Tibial artery (tissue), 4 donors: ENCODE measurements around the gene RALGPS1.

Experiments used
- DNase-seq, 2 donors: peaks; one replicate each; pipeline ENCODE4 v3.0.0-alpha.2; 2019
- H3K27ac ChIP-seq, 2 donors: fragments of 200-600 bp; sonication (generic) in 1 of 2; 1 replicate in 1 of 2; 2 replicates in 1 of 2; pipeline ENCODE4 v1.5.1; 2018 to 2019; ENCODE audit warnings: mild to moderate bottlenecking in 1 of 2
- H3K27me3 ChIP-seq, 2 donors: fragments of 200-600 bp; sonication (generic) in 1 of 2; one replicate each; pipeline versions ENCODE4 v1.5.1 to v1.6.0; 2016 to 2019
- H3K36me3 ChIP-seq, 3 donors: fragments of 200-600 bp; sonication (generic) in 2 of 3; one replicate each; pipeline ENCODE4 v1.5.1; 2016 to 2019; ENCODE audit warnings: mild to moderate bottlenecking in 2 of 3
- H3K4me1 ChIP-seq, 4 donors: fragments of 200-600 bp; sonication (generic) in 2 of 4; 1 replicate in 3 of 4; 2 replicates in 1 of 4; pipeline ENCODE4 v1.5.1; 2016 to 2019
- H3K4me3 ChIP-seq, 2 donors: fragments of 200-600 bp; sonication (generic) in 1 of 2; 1 replicate in 1 of 2; 2 replicates in 1 of 2; pipeline ENCODE4 v1.5.1; 2018 to 2019; ENCODE audit warnings: mild to moderate bottlenecking in 2 of 2
- H3K9me3 ChIP-seq, 3 donors: fragments of 200-600 bp; sonication (generic) in 1 of 3; one replicate each; pipeline ENCODE4 v1.5.1; 2016 to 2019
- intact Hi-C: fragments of 100-400 bp; cut with DNase I; formaldehyde crosslinking; loops from one replicate; pipeline ENCODE4 v1.15.0; 2023; ENCODE audit warnings: low total_unique reads
- TF ChIP-seq, protein P1 (sequence below), 2 experiments: fragments of 200-600 bp in 1 of 2; fragments of 450-650 bp in 1 of 2; IDR thresholded peaks; one replicate each; pipeline ENCODE4 v1.5.1; 2017 to 2019; ENCODE audit warnings: antibody characterized with exemption in 2 of 2, mild to moderate bottlenecking in 1 of 2, moderate library complexity in 1 of 2

The RALGPS1 gene

DNA sequence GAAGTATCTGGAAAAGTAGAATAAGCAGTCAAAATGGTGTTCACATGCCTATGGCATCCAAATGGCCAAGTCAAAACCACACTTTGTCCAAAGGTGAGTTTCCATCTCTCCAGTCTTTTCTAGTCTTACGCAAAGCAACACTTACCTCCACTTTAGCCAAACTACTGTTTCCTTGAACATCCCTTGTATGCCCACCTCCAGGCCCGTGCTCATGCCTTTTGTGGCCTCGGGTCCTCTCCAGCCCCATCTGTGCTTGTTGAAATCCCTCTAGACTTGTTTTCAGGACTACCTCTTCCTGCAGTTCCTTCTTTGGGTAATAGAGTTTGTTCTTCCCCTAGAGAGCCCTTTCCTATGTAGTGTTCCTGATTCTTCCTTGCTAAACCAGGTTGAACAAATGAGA lies 146.8 kb downstream of the RALGPS1 start:
- Histone ChIP-seq H3K9me3 (no peaks in the 10 kb centered on the region), H3K27ac (no peak overlapping the region), H3K4me3 (no peak overlapping the region), H3K4me1 (peaks cover 0 to 20% (median 0%) of the 10 kb centered on the region in 4 donors), H3K36me3 (no peaks in the 10 kb centered on the region), H3K27me3 (no peaks in the 10 kb centered on the region)
- TF ChIP-seq, protein P1, sequence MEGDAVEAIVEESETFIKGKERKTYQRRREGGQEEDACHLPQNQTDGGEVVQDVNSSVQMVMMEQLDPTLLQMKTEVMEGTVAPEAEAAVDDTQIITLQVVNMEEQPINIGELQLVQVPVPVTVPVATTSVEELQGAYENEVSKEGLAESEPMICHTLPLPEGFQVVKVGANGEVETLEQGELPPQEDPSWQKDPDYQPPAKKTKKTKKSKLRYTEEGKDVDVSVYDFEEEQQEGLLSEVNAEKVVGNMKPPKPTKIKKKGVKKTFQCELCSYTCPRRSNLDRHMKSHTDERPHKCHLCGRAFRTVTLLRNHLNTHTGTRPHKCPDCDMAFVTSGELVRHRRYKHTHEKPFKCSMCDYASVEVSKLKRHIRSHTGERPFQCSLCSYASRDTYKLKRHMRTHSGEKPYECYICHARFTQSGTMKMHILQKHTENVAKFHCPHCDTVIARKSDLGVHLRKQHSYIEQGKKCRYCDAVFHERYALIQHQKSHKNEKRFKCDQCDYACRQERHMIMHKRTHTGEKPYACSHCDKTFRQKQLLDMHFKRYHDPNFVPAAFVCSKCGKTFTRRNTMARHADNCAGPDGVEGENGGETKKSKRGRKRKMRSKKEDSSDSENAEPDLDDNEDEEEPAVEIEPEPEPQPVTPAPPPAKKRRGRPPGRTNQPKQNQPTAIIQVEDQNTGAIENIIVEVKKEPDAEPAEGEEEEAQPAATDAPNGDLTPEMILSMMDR (IDR thresholded peaks at IDR 0.05): no peak
- DNase-seq: no peak
- intact Hi-C loops: no loop called here

DNA sequence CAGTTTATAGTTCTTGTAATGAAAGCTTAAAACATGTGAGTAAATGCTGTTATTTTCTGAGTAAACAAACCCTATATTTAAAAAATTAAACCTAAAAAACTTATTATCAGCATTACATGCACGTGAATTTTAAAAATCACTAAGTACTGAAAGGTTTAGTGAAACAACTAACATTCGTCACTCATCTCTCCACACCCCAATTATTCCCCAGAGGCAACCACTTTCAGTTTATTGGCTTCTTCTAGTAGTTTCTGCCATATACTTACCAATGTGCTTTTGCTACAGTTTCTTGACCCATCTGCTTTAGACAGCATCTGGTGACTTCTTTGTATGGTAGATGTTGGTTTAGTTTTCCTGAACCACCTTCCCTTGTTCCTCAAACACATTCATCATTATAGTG lies 149.8 kb downstream of the RALGPS1 start:
- peaks cover 0 to 9% (median 0%) of the 10 kb centered on the region in 4 donors for H3K4me1 ChIP-seq
- no peak for DNase-seq
- H3K4me3 ChIP-seq: no peak overlapping the region
- no peaks in the 10 kb centered on the region for H3K27me3 ChIP-seq
- intact Hi-C loops: no loop called here
- TF ChIP-seq, protein P1 (IDR thresholded peaks at IDR 0.05): no peak
- H3K27ac ChIP-seq: no peak overlapping the region
- no peaks in the 10 kb centered on the region for H3K36me3 ChIP-seq
- no peaks in the 10 kb centered on the region for H3K9me3 ChIP-seq

DNA sequence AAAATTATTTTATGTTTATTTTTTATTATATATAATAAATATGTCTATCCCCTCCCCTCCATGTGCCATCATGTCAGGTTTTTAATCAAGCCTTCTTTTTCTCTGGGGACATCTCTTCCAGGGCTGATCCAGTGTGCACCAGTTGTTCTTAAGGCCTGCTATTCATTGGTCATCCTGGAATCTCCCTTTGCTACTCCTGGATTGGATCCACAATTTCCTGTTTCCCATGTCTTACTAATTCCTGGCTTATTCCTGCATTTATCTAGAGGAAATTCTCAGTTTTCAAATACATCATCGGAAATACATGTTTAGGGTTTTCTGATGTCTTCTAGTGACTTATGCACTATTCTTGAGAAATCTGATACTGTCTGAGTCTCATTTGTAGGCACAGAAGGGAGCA lies 151.0 kb downstream of the RALGPS1 start:
- Histone ChIP-seq H3K27me3 (no peaks in the 10 kb centered on the region), H3K4me3 (no peak overlapping the region), H3K4me1 (no peaks in the 10 kb centered on the region), H3K36me3 (peaks cover 0 to 4% (median 0%) of the 10 kb centered on the region in 3 donors), H3K9me3 (no peaks in the 10 kb centered on the region), H3K27ac (no peak overlapping the region)
- DNase-seq: no peak
- intact Hi-C loops: no loop called here
- TF ChIP-seq, protein P1 (IDR thresholded peaks at IDR 0.05): no peak

DNA sequence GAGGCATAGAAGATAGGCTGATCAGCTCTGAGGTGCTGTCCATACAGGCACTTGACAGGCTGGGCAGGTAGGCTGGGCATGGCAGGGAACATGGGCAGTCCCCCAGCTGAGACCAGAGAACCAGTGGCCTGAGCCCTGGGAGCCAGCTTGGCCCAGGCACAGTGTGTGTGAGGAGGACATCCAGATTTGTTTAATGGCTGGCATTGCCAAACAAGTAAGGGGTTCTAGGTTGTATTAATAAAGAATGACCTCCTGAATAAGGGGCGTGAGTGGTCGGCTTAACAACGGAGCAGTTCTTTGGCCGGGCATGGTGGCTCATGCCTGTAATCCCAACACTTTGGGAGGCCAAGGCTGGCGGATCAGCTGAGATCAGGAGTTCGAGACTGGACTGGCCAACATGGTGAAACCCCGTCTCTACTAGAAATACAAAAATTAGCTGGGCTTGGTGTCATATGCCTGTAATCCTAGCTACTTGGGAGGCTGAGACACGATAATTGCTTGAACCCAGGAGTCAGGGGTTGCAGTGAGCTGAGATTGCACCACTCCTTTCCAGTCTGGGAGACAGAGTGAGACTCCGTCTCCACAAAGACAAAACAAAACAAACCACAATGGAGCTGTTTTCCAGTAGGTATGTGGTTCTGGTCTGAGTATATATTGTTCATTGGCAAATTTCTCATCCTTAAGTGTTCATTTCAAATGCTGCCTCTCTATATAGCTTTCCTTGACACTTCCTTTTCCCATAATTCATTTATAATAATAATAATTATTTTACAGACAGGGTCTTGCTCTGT lies 151.7 kb downstream of the RALGPS1 start:
- no peak overlapping the region for H3K27ac ChIP-seq
- H3K9me3 ChIP-seq: no peaks in the 10 kb centered on the region
- intact Hi-C loops: no loop called here
- no peaks in the 10 kb centered on the region for H3K27me3 ChIP-seq
- TF ChIP-seq, protein P1 (IDR thresholded peaks at IDR 0.05): no peak
- H3K36me3 ChIP-seq: peaks cover 0 to 4% (median 0%) of the 10 kb centered on the region in 3 donors
- H3K4me1 ChIP-seq: no peaks in the 10 kb centered on the region
- no peak for DNase-seq
- H3K4me3 ChIP-seq: no peak overlapping the region

DNA sequence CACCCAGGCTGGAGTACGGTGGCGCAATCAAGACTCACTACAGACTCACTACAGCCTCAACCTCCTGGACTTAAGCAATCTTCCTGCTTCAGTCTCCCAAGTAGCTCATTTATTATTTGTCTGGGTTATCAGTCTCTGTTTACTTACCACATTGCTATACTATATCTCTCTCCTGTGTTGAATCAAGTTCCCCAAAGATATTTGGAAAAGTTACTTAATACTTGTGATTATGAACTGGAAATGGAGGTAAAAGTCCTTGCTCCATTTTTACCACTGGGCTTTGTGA lies 152.2 kb downstream of the RALGPS1 start:
- DNase-seq: no peak
- no peak overlapping the region for H3K27ac ChIP-seq
- H3K9me3 ChIP-seq: no peaks in the 10 kb centered on the region
- H3K27me3 ChIP-seq: no peaks in the 10 kb centered on the region
- H3K4me3 ChIP-seq: no peak overlapping the region
- intact Hi-C loops: no loop called here
- peaks cover 0 to 4% (median 0%) of the 10 kb centered on the region in 3 donors for H3K36me3 ChIP-seq
- H3K4me1 ChIP-seq: no peaks in the 10 kb centered on the region
- TF ChIP-seq, protein P1 (IDR thresholded peaks at IDR 0.05): no peak
